Smooth muscle cell (in vitro differentiated cells): Measurements from ENCODE around the gene GAD2. TPM values are rescaled to one million over a fixed set of nuclear protein-coding genes. Genes with fewer than 3 reads are reported as not detected.

Experiments used
- DNase-seq: peaks from one replicate; lab custom pipeline; 2025; ENCODE audit not compliant: unreplicated experiment; lab: John Stamatoyannopoulos, UW
- H2AFZ ChIP-seq: fragments of 200-600 bp; sonication (generic); 2 replicates; pipeline ENCODE4 v1.6.0; 2016; ENCODE audit warnings: antibody characterized with exemption, low read depth, mild to moderate bottlenecking
- H3F3A ChIP-seq: fragments of 200-600 bp; sonication (generic); 2 replicates; pipeline ENCODE4 v1.6.0; 2017; ENCODE audit warnings: antibody characterized with exemption, low read depth
- H3K27ac ChIP-seq: fragments of 200-600 bp; sonication (generic); 2 replicates; pipeline ENCODE4 v1.5.1; 2016; ENCODE audit warnings: low read depth, mild to moderate bottlenecking
- H3K27me3 ChIP-seq: fragments of 200-600 bp; sonication (generic); 2 replicates; pipeline ENCODE4 v1.6.1; 2016; ENCODE audit warnings: low read depth, mild to moderate bottlenecking
- H3K36me3 ChIP-seq: fragments of 200-600 bp; sonication (generic); 2 replicates; pipeline ENCODE4 v1.5.1; 2016; ENCODE audit warnings: low read depth
- H3K4me1 ChIP-seq: fragments of 200-600 bp; sonication (generic); 2 replicates; pipeline ENCODE4 v1.5.1; 2016; ENCODE audit warnings: low read depth
- H3K4me2 ChIP-seq: fragments of 200-600 bp; sonication (generic); 2 replicates; pipeline ENCODE4 v1.6.0; 2016; ENCODE audit warnings: mild to moderate bottlenecking
- H3K4me3 ChIP-seq: fragments of 200-600 bp; sonication (generic); 2 replicates; pipeline ENCODE4 v1.5.1; 2016; ENCODE audit warnings: mild to moderate bottlenecking
- H3K79me2 ChIP-seq: fragments of 200-600 bp; sonication (generic); 2 replicates; pipeline ENCODE4 v1.6.0; 2016; ENCODE audit warnings: low read depth, mild to moderate bottlenecking
- H3K9ac ChIP-seq: fragments of 200-600 bp; sonication (generic); 2 replicates; pipeline ENCODE4 v1.6.0; 2016; ENCODE audit warnings: low read depth
- H3K9me3 ChIP-seq: fragments of 200-600 bp; sonication (generic); replicated peaks from 2 replicates; pipeline ENCODE4 v1.5.1; 2016; ENCODE audit warnings: low read depth
- H4K20me1 ChIP-seq: fragments of 200-600 bp; sonication (generic); 2 replicates; pipeline ENCODE4 v1.6.0; 2016; ENCODE audit warnings: low read depth
- CTCF ChIP-seq: fragments of 200-600 bp; sonication (generic); IDR thresholded peaks from 2 replicates; pipeline ENCODE4 v1.5.1; 2017; ENCODE audit warnings: borderline replicate concordance, mild to moderate bottlenecking, antibody characterized with exemption; ENCODE audit not compliant: insufficient read depth, poor library complexity, severe bottlenecking
- WGBS: methylation state at CpG from one replicate; pipeline ENCODE4 v1.1.7; 2016; ENCODE audit warnings: low lambda C conversion rate; 5-methylcytosine and 5-hydroxymethylcytosine counted together
- polyA plus RNA-seq: library from polyadenylated mRNA; unstranded; fragments of >200 nt; fragmentation: Nextera tagmentation; extraction: Ambion mirVana; gene quantifications from 2 replicates; pipeline ENCODE4 v1.2.1, GENCODE V29; 2016
- total RNA-seq: library from RNA; depleted of rRNA; stranded (reverse); fragments of >200 nt; gene quantifications from 2 replicates; pipeline ENCODE4 v1.2.3, GENCODE V29; 2014

GAD2 gene
- total and polyA plus RNA-seq, 2 experiments from 2014 or later = not detected

DNA sequence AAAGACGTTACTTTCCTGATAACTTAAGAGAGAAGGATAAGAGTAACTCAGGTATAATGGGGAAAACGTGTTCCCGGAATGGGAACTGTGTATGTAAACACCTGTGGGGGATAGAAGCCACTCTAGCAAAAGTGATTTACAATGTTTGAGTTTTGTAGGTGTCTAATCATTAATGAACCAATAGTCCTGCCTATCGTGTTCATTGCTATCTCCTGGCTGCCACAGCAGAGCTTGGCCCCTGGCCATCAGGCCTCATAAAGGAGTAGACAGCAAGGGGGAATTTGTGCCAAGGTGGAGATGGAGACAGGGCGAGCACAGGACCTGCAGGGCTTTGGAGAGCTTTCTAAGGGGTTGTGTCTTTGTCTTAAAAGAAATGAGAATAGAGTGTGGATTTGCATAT, 102.1 kb downstream of the GAD2 start:
- Histone ChIP-seq H4K20me1 (no peaks in the 10 kb centered on the region), H3K36me3 (no peaks in the 10 kb centered on the region), H3K27me3 (no peaks in the 10 kb centered on the region), H3K4me1 (peaks cover 6% of the 10 kb centered on the region), H3K4me2 (no peak overlapping the region), H3K79me2 (no peaks in the 10 kb centered on the region), H3K9ac (no peak overlapping the region), H3K4me3 (no peak overlapping the region), H3F3A (no peaks in the 10 kb centered on the region), H3K27ac (no peak overlapping the region), H3K9me3 (no peaks in the 10 kb centered on the region), H2AFZ (no peak overlapping the region)
- DNase-seq = no peak
- 86% methylated on average over 5 of the region's 5 CpGs for WGBS
- no peak for TF ChIP-seq CTCF

DNA sequence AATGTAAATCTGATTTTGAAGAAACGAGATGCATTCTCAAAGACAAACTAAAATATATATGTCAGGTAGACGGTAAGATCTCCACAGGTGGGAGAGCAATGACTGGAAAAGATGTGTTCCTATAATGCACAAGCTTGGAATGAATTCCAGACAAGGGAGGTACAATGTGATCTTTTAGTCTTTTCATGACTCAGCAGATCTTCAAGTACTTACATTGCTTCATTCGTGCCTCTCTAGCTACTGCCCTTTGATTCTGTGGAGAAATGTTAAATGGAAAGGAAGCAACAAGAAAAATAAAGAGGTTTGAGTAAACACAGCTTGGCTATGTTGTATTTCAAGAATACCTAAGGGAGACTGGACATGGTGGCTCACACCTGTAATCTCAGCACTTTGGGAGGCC, 106.6 kb downstream of the GAD2 start:
- no peak overlapping the region for H3K4me2 ChIP-seq
- no peaks in the 10 kb centered on the region for H3K9me3 ChIP-seq
- no peak for DNase-seq
- no peak overlapping the region for H3K27ac ChIP-seq
- no peaks in the 10 kb centered on the region for H3K79me2 ChIP-seq
- H3F3A ChIP-seq = no peaks in the 10 kb centered on the region
- 90% methylated on average over 3 of the region's 3 CpGs for WGBS
- no peak overlapping the region for H3K4me3 ChIP-seq
- no peak for TF ChIP-seq CTCF
- no peaks in the 10 kb centered on the region for H3K27me3 ChIP-seq
- H2AFZ ChIP-seq = no peak overlapping the region
- no peaks in the 10 kb centered on the region for H3K36me3 ChIP-seq
- no peaks in the 10 kb centered on the region for H4K20me1 ChIP-seq
- H3K9ac ChIP-seq = no peak overlapping the region
- no peaks in the 10 kb centered on the region for H3K4me1 ChIP-seq

DNA sequence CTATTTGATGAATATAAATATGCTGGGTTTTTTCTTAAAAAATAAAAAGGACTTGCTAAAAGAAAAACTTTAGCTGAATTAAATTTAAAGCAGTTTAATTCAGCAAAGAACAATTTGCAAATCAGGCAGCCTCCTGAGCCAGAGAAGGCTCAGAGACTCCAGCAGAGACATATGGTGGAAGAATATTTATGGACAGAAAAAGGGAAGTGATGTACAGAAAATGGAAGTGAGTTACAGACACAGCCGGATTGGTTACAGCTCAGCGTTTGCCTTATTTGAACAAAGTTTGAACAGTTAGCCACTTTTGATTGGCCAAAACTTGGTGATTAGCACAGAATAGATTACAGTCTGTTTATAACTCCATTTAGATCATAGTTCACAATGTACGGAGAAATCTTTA, 110.3 kb downstream of the GAD2 start:
- TF ChIP-seq CTCF = no peak

DNA sequence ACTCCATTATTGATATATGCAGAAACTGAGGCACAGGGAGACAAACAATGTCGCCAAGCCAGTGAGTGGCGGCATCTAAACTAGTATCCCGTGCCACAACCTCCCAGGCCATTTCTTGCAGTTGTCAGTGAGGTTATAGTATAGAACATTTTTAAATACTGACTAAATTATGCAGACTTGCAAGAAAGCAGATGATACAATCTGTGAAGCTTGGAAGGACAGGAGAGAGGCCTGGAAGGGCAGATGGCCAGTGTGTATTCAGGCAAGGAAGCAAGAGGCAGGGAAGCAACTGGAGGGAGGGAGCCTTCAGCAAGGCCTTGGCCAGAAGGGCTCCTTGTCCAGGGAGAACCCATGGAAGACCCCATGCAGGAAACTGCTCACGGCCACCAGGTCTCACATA, 111.2 kb downstream of the GAD2 start:
- Histone ChIP-seq H4K20me1 (no peaks in the 10 kb centered on the region), H3K9me3 (no peaks in the 10 kb centered on the region), H3K79me2 (no peaks in the 10 kb centered on the region), H3K4me1 (no peaks in the 10 kb centered on the region), H3K36me3 (no peaks in the 10 kb centered on the region), H3K4me2 (no peak overlapping the region), H3K27ac (no peak overlapping the region), H3K9ac (no peak overlapping the region), H2AFZ (no peak overlapping the region), H3F3A (peaks cover 9% of the 10 kb centered on the region), H3K4me3 (no peak overlapping the region), H3K27me3 (no peaks in the 10 kb centered on the region)
- no peak for DNase-seq
- 98% methylated on average over 4 of the region's 4 CpGs for WGBS
- no peak for TF ChIP-seq CTCF

More for the DNA sequence above, 110.3 kb downstream of the GAD2 start:
- no peaks in the 10 kb centered on the region for H3K36me3 ChIP-seq
- peaks cover 8% of the 10 kb centered on the region for H3F3A ChIP-seq
- no peaks in the 10 kb centered on the region for H4K20me1 ChIP-seq
- no peak overlapping the region for H2AFZ ChIP-seq
- H3K27ac ChIP-seq = no peak overlapping the region
- H3K9me3 ChIP-seq = no peaks in the 10 kb centered on the region
- H3K4me3 ChIP-seq = no peak overlapping the region
- DNase-seq = no peak
- no peak overlapping the region for H3K9ac ChIP-seq
- no peaks in the 10 kb centered on the region for H3K79me2 ChIP-seq
- 97% methylated on average over 3 of the region's 3 CpGs for WGBS
- no peaks in the 10 kb centered on the region for H3K4me1 ChIP-seq
- no peaks in the 10 kb centered on the region for H3K27me3 ChIP-seq
- no peak overlapping the region for H3K4me2 ChIP-seq
